Smooth muscle cell (in vitro differentiated cells): ENCODE results near the gene ADGRL3. TPM values are rescaled to one million over a fixed set of nuclear protein-coding genes. Genes with fewer than 3 reads are reported as not detected.

Experiments used
- DNase-seq: peaks from one replicate; lab custom pipeline; 2025; ENCODE audit not compliant: unreplicated experiment; lab: John Stamatoyannopoulos, UW
- H2AFZ ChIP-seq: fragments of 200-600 bp; sonication (generic); 2 replicates; pipeline ENCODE4 v1.6.0; 2016; ENCODE audit warnings: antibody characterized with exemption, low read depth, mild to moderate bottlenecking
- H3F3A ChIP-seq: fragments of 200-600 bp; sonication (generic); 2 replicates; pipeline ENCODE4 v1.6.0; 2017; ENCODE audit warnings: antibody characterized with exemption, low read depth
- H3K27ac ChIP-seq: fragments of 200-600 bp; sonication (generic); 2 replicates; pipeline ENCODE4 v1.5.1; 2016; ENCODE audit warnings: low read depth, mild to moderate bottlenecking
- H3K27me3 ChIP-seq: fragments of 200-600 bp; sonication (generic); 2 replicates; pipeline ENCODE4 v1.6.1; 2016; ENCODE audit warnings: low read depth, mild to moderate bottlenecking
- H3K36me3 ChIP-seq: fragments of 200-600 bp; sonication (generic); 2 replicates; pipeline ENCODE4 v1.5.1; 2016; ENCODE audit warnings: low read depth
- H3K4me1 ChIP-seq: fragments of 200-600 bp; sonication (generic); 2 replicates; pipeline ENCODE4 v1.5.1; 2016; ENCODE audit warnings: low read depth
- H3K4me2 ChIP-seq: fragments of 200-600 bp; sonication (generic); 2 replicates; pipeline ENCODE4 v1.6.0; 2016; ENCODE audit warnings: mild to moderate bottlenecking
- H3K4me3 ChIP-seq: fragments of 200-600 bp; sonication (generic); 2 replicates; pipeline ENCODE4 v1.5.1; 2016; ENCODE audit warnings: mild to moderate bottlenecking
- H3K79me2 ChIP-seq: fragments of 200-600 bp; sonication (generic); 2 replicates; pipeline ENCODE4 v1.6.0; 2016; ENCODE audit warnings: low read depth, mild to moderate bottlenecking
- H3K9ac ChIP-seq: fragments of 200-600 bp; sonication (generic); 2 replicates; pipeline ENCODE4 v1.6.0; 2016; ENCODE audit warnings: low read depth
- H3K9me3 ChIP-seq: fragments of 200-600 bp; sonication (generic); replicated peaks from 2 replicates; pipeline ENCODE4 v1.5.1; 2016; ENCODE audit warnings: low read depth
- H4K20me1 ChIP-seq: fragments of 200-600 bp; sonication (generic); 2 replicates; pipeline ENCODE4 v1.6.0; 2016; ENCODE audit warnings: low read depth
- CTCF ChIP-seq: fragments of 200-600 bp; sonication (generic); IDR thresholded peaks from 2 replicates; pipeline ENCODE4 v1.5.1; 2017; ENCODE audit warnings: borderline replicate concordance, mild to moderate bottlenecking, antibody characterized with exemption; ENCODE audit not compliant: insufficient read depth, poor library complexity, severe bottlenecking
- WGBS: methylation state at CpG from one replicate; pipeline ENCODE4 v1.1.7; 2016; ENCODE audit warnings: low lambda C conversion rate; 5-methylcytosine and 5-hydroxymethylcytosine counted together
- polyA plus RNA-seq: library from polyadenylated mRNA; unstranded; fragments of >200 nt; fragmentation: Nextera tagmentation; extraction: Ambion mirVana; gene quantifications from 2 replicates; pipeline ENCODE4 v1.2.1, GENCODE V29; 2016
- total RNA-seq: library from RNA; depleted of rRNA; stranded (reverse); fragments of >200 nt; gene quantifications from 2 replicates; pipeline ENCODE4 v1.2.3, GENCODE V29; 2014

The ADGRL3 gene
- total and polyA plus RNA-seq, 2 experiments from 2014 or later: 2.4 to 9.5 TPM

- no peaks in the 10 kb centered on the region for H4K20me1 ChIP-seq
- peaks cover 41% of the 10 kb centered on the region for H3K4me1 ChIP-seq
- H2AFZ ChIP-seq: no peak overlapping the region
- DNase-seq: no peak
- H3K36me3 ChIP-seq: no peaks in the 10 kb centered on the region
- peak overlapping the region; percentile 86 for H3K27ac ChIP-seq
- H3K4me2 ChIP-seq: peak overlapping the region; percentile 52
- no peaks in the 10 kb centered on the region for H3K9me3 ChIP-seq
- no peak for TF ChIP-seq CTCF
- H3K9ac ChIP-seq: peak overlapping the region; percentile 53
- H3F3A ChIP-seq: peaks cover 3% of the 10 kb centered on the region
- no peaks in the 10 kb centered on the region for H3K27me3 ChIP-seq
- H3K79me2 ChIP-seq: no peaks in the 10 kb centered on the region
- WGBS: 26% methylated on average over 1 of the region's 1 CpG
- H3K4me3 ChIP-seq: no peak overlapping the region
These were observed 356.2 kb downstream of the ADGRL3 start for GRCh38 chr4:61556277-61556676.

- no peaks in the 10 kb centered on the region for H3K36me3 ChIP-seq
- peaks cover 3% of the 10 kb centered on the region for H3F3A ChIP-seq
- H3K4me1 ChIP-seq: peaks cover 41% of the 10 kb centered on the region
- H4K20me1 ChIP-seq: no peaks in the 10 kb centered on the region
- no peaks in the 10 kb centered on the region for H3K9me3 ChIP-seq
- H3K4me2 ChIP-seq: peak overlapping the region; percentile 66
- no peak overlapping the region for H3K4me3 ChIP-seq
- no peak for TF ChIP-seq CTCF
- no peak overlapping the region for H3K9ac ChIP-seq
- H3K79me2 ChIP-seq: no peaks in the 10 kb centered on the region
- H2AFZ ChIP-seq: no peak overlapping the region
- DNase-seq: no peak
- peak overlapping the region; percentile 51 for H3K27ac ChIP-seq
- no peaks in the 10 kb centered on the region for H3K27me3 ChIP-seq
- WGBS: 66% methylated on average over 3 of the region's 3 CpGs
These were observed 359.3 kb downstream of the ADGRL3 start for GRCh38 chr4:61559396-61559795.

GRCh38 chr4:61561028-61561427 is 360.9 kb downstream of the ADGRL3 start:
- Histone ChIP-seq H3K27ac (no peak overlapping the region), H3K4me1 (peaks cover 34% of the 10 kb centered on the region), H3K79me2 (no peaks in the 10 kb centered on the region), H2AFZ (no peak overlapping the region), H3K4me2 (no peak overlapping the region), H3K27me3 (no peaks in the 10 kb centered on the region), H3K9me3 (no peaks in the 10 kb centered on the region), H3F3A (no peaks in the 10 kb centered on the region), H4K20me1 (no peaks in the 10 kb centered on the region), H3K9ac (no peak overlapping the region), H3K4me3 (no peak overlapping the region), H3K36me3 (no peaks in the 10 kb centered on the region)
- no peak for DNase-seq
- TF ChIP-seq CTCF: no peak

GRCh38 chr4:61571761-61572559 is 371.8 kb downstream of the ADGRL3 start:
- H3K27me3 ChIP-seq: no peaks in the 10 kb centered on the region
- no peak overlapping the region for H3K27ac ChIP-seq
- no peaks in the 10 kb centered on the region for H3F3A ChIP-seq
- no peak overlapping the region for H3K9ac ChIP-seq
- TF ChIP-seq CTCF: no peak
- no peaks in the 10 kb centered on the region for H3K9me3 ChIP-seq
- H2AFZ ChIP-seq: no peak overlapping the region
- DNase-seq: no peak
- no peak overlapping the region for H3K4me3 ChIP-seq
- 23% methylated on average over 2 of the region's 2 CpGs for WGBS
- H3K36me3 ChIP-seq: no peaks in the 10 kb centered on the region
- no peaks in the 10 kb centered on the region for H3K79me2 ChIP-seq
- peak overlapping the region; percentile 35 for H3K4me2 ChIP-seq
- H4K20me1 ChIP-seq: no peaks in the 10 kb centered on the region
- H3K4me1 ChIP-seq: no peaks in the 10 kb centered on the region
